Peyer's patch (tissue), 4 donors: ENCODE data around the gene TNIP3. TPM values are rescaled to one million over a fixed set of nuclear protein-coding genes. Genes with fewer than 3 reads are reported as not detected.
"Not testable (repeated sequence)": the region's sequence is repeated elsewhere in the genome, so short reads cannot be mapped to it uniquely, and the experiment has no call there.

ENCODE experiments used
- DNase-seq, 3 donors: peaks; one replicate each; pipeline ENCODE4 v3.0.0-alpha.2; 2017 to 2019
- H3K27ac ChIP-seq, 4 donors: fragments of 200-600 bp; sonication (generic); one replicate each; pipeline ENCODE4 v1.5.1; 2016 to 2019
- H3K27me3 ChIP-seq, 2 donors: fragments of 200-600 bp; sonication (generic); one replicate each; pipeline ENCODE4 v1.5.1; 2019
- H3K36me3 ChIP-seq, 3 donors: fragments of 200-600 bp; sonication (generic); one replicate each; pipeline ENCODE4 v1.5.1; 2016 to 2019
- H3K4me1 ChIP-seq, 4 donors: fragments of 200-600 bp; sonication (generic); one replicate each; pipeline ENCODE4 v1.5.1; 2016 to 2019
- H3K4me3 ChIP-seq, 4 donors: fragments of 200-600 bp; sonication (generic); 1 replicate in 3 of 4; 2 replicates in 1 of 4; pipeline ENCODE4 v1.5.1; 2016 to 2019; ENCODE audit warnings: mild to moderate bottlenecking in 1 of 4
- H3K9me3 ChIP-seq, 4 donors: fragments of 200-600 bp; sonication (generic); one replicate each; pipeline ENCODE4 v1.5.1; 2016 to 2019; ENCODE audit warnings: mild to moderate bottlenecking in 1 of 4
- POLR2A ChIP-seq, 2 donors: fragments of 450-650 bp; IDR thresholded peaks; one replicate each; pipeline ENCODE4 v1.5.1; 2017; ENCODE audit warnings: antibody characterized with exemption in 2 of 2, mild to moderate bottlenecking in 2 of 2, moderate library complexity in 2 of 2
- total RNA-seq, 4 donors: library from RNA; depleted of rRNA; stranded (reverse); fragments of >200 nt; gene quantifications; one replicate each; pipeline ENCODE4 v1.1.0, GENCODE V29; 2016
- TF ChIP-seq, protein P1 (sequence below), 6 experiments: fragments of 450-650 bp in 4 of 6; fragments of 200-600 bp in 2 of 6; sonication (generic) in 1 of 6; IDR thresholded peaks; one replicate each; pipeline ENCODE4 v1.5.1; 2017 to 2019; ENCODE audit warnings: antibody characterized with exemption in 6 of 6, mild to moderate bottlenecking in 3 of 6, moderate library complexity in 1 of 6

TNIP3 gene
- total RNA-seq, 4 donors from 2014 or later, result 0.88 TPM; not detected in 3

DNA sequence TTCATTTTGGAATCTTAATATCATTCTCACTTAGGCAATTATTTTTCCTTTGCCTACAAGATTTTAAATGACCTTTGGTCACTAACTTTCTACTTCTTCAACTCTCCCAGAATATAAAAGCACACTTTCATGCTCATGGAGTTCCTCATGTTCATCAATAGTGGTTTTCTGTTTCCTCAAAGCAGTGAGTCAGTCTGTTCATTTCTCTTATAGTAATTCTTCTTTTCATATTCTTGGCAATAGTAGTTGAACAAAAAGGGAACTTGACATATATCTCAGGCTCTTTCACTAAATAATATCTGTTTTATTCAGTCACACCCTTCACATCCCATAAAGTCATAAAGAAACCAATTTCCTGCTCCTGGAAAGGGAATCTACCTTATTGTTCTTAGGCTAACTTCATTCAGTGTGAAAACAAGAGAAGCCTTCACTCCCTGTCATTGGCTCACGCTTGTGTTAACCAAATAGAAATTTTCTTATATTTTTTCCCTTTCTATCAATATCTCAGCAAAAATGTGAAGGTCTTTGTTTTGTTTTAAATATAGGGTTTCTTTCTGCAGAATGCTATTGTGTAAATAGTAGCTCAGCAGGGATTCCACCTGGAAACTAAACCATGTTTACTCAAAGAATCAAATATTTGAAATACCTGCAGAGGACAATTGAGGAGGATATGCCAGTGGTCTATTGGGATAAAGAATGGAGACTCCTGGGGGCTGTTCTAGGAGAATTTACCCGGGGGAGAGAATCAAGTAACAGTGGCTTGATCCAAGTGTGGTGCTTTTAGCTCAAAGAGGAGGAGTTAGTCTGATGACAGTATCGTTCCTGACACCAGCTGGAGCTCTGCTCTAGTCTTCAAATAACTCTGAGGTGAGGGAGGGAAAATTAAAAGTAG, 13.4 kb upstream of the TNIP3 start:
- Histone ChIP-seq H3K4me1 (no peaks in the 10 kb centered on the region), H3K4me3 (no peak overlapping the region), H3K36me3 (no peaks in the 10 kb centered on the region), H3K9me3 (no peaks in the 10 kb centered on the region), H3K27me3 (no peaks in the 10 kb centered on the region), H3K27ac (no peak overlapping the region)
- DNase-seq, result no peak
- TF ChIP-seq, protein P1, sequence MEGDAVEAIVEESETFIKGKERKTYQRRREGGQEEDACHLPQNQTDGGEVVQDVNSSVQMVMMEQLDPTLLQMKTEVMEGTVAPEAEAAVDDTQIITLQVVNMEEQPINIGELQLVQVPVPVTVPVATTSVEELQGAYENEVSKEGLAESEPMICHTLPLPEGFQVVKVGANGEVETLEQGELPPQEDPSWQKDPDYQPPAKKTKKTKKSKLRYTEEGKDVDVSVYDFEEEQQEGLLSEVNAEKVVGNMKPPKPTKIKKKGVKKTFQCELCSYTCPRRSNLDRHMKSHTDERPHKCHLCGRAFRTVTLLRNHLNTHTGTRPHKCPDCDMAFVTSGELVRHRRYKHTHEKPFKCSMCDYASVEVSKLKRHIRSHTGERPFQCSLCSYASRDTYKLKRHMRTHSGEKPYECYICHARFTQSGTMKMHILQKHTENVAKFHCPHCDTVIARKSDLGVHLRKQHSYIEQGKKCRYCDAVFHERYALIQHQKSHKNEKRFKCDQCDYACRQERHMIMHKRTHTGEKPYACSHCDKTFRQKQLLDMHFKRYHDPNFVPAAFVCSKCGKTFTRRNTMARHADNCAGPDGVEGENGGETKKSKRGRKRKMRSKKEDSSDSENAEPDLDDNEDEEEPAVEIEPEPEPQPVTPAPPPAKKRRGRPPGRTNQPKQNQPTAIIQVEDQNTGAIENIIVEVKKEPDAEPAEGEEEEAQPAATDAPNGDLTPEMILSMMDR (IDR thresholded peaks at IDR 0.05), result no peak

DNA sequence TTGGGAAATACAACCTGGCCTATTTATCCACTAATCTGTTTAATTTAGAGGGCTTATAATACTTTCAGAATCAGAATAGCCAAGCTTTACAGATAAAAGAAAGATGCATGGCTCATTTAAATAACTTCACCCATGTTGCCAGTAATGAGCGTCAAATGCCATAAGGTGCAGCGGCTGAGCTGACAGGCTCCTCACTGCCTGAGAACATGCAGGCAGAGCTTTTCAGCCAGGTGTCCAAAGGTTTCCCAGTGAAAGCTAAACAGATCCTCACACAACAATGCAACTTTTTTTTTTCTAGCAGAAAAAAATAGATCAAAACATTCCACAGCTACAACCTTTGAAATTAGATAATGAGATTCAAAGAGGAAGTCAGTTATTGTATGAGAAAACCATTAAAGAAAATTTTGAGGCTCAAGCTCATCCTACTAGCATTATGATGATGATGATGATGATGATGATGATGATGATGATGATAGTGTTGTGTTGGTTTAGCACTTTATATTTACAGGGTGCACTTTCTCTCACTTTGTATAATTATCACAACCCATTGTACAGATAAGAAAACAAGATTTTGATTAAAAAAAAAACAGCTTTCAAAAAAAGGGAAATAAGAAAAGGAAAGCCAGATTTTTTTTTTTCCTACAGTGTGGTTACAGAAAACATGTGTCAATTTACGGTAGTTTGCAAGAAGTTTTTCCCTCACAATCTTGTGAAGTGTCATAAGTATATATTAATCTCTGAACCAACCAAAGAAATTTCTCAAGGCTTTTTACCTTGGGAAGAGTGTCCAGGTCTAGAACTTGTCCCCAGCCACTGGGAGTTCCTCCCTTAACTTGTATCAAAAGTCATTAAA, 12.2 kb upstream of the TNIP3 start:
- Histone ChIP-seq H3K9me3 (no peaks in the 10 kb centered on the region), H3K27ac (no peak overlapping the region), H3K36me3 (no peaks in the 10 kb centered on the region), H3K27me3 (no peaks in the 10 kb centered on the region), H3K4me1 (no peaks in the 10 kb centered on the region), H3K4me3 (no peak overlapping the region)
- no peak for TF ChIP-seq POLR2A (IDR thresholded peaks at IDR 0.05)
- TF ChIP-seq, protein P1 (IDR thresholded peaks at IDR 0.05), result no peak
- DNase-seq, result no peak

DNA sequence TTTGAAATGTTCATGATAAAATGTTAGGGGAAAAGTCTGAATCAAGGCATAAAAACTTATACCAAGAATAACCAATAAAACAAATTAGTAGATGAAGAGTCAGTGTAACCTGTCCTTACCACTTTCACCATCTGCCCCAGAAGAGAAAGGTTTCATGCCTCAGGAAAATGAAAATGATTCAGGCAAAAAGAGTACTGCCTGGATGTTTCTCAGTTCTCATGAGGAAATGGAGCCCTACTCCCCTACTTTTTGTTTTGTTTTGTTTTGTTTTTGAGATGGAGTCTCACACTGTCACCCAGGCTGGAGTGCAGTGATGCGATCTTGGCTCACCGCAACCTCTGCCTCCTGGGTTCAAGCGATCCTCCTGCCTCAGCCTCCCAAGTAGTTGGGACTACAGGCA, 7.4 kb upstream of the TNIP3 start:
- H3K9me3 ChIP-seq, H3K27me3 ChIP-seq, DNase-seq, H3K27ac ChIP-seq, H3K4me1 ChIP-seq, H3K36me3 ChIP-seq, H3K4me3 ChIP-seq: not testable (repeated sequence)

DNA sequence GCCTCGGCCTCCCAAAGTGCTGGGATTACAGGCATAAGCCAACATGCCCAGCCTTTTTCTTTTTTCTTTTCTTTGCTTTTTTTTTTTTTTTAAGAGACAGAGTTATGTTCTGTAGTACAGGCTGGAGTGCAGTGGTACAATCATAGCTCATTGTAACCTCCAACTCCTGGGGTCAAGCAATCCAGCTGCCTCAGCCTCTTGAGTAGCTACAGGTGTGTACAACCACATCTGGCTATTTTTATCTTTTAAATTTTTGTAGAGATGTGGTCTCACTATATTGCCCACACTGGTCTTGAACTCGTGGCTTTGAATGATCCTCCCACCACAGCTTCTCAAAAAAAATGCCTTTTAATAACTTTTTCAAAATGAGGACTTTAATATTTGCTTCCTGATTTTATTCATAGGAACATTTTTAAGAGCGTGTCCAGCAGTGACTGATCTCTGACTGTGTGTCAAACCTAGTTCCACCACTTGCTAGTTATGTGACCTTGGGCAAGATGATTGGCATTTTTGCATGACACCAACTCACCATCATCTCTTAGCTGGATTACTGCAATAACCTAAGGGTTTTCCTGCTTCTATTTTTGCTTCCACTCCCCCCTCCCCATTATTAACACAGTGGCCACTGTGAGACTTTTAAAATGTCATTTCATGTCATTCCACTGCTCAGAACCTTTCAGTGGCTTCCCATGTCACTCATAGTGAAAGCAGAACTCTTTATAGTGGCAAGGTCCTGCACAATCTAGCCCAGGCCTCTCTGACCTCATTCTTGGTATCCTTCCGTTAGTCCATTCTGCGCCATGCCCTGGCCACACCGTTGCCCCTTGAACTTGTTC, 4.5 kb upstream of the TNIP3 start:
- Histone ChIP-seq H3K36me3 (no peaks in the 10 kb centered on the region), H3K4me1 (no peaks in the 10 kb centered on the region), H3K27me3 (no peaks in the 10 kb centered on the region), H3K9me3 (no peaks in the 10 kb centered on the region), H3K4me3 (no peak overlapping the region), H3K27ac (no peak overlapping the region)
- no peak for DNase-seq
- no peak for TF ChIP-seq POLR2A (IDR thresholded peaks at IDR 0.05)
- TF ChIP-seq, protein P1 (IDR thresholded peaks at IDR 0.05), result no peak

DNA sequence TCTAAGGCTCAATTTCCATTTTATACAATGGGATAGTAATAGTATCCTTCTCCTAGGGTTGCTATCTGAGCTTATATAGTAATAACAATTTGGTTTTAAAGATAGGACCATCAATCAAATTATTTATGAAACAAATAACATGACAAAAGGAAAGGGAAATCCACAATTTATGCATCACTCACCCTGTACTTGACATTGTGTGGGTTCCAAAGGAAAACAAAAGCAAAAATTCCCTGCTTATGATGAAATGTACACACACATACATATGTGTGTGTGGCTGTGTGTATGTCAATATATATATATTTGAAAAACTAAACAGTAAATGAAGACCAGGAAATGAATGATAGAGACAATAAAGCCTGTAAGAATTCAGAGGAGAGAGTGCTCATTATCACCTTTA, 2.9 kb upstream of the TNIP3 start:
- Histone ChIP-seq H3K4me1 (no peaks in the 10 kb centered on the region), H3K36me3 (no peaks in the 10 kb centered on the region), H3K27ac (no peak overlapping the region), H3K4me3 (no peak overlapping the region), H3K27me3 (no peaks in the 10 kb centered on the region), H3K9me3 (no peaks in the 10 kb centered on the region)
- no peak for DNase-seq
- no peak for TF ChIP-seq POLR2A (IDR thresholded peaks at IDR 0.05)
- TF ChIP-seq, protein P1 (IDR thresholded peaks at IDR 0.05), result no peak
